ENCODE data around the gene TNNC1.

TNNC1 gene

DNA sequence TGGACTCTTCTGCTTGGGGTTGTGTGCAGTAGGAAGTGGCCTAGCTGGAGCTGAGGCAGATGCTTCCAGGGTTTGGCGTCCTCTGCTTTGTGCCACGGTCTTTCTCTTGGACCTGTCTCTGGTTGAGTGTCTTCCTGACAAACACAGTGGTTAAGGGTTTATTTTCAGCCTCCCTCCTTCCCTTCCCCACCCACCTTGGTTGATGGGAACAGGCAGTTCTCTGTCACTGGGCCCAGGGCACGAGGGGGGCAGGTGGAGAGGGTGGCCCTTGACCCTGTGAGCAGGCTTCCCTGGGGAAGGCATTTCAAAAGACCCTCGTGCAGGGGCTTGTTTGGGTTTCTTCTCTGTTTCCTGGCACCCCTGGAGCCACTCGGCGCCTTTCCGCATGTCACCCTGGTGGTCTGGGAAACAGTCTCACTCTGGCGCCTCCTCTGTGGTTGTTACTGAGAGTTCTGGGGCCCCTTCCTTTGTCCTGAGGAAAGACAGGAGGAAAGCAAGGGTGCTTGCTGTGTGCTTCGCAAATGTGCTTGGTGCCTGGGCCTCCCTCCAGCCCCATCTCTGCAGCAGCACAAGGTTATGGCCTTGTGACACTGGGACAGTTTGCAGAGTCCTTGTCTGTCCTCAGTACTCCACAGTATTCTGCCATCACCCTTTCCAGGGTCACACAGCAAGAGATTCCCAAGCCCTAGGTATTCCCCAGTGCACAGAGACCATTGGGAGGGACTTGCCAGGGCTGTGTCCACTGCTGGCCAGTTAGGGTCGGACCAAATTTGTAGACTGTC is 31.0 kb upstream of the TNNC1 start:
- no peak for DNase-seq (ENCODE audit: low read depth, low spot score)

DNA sequence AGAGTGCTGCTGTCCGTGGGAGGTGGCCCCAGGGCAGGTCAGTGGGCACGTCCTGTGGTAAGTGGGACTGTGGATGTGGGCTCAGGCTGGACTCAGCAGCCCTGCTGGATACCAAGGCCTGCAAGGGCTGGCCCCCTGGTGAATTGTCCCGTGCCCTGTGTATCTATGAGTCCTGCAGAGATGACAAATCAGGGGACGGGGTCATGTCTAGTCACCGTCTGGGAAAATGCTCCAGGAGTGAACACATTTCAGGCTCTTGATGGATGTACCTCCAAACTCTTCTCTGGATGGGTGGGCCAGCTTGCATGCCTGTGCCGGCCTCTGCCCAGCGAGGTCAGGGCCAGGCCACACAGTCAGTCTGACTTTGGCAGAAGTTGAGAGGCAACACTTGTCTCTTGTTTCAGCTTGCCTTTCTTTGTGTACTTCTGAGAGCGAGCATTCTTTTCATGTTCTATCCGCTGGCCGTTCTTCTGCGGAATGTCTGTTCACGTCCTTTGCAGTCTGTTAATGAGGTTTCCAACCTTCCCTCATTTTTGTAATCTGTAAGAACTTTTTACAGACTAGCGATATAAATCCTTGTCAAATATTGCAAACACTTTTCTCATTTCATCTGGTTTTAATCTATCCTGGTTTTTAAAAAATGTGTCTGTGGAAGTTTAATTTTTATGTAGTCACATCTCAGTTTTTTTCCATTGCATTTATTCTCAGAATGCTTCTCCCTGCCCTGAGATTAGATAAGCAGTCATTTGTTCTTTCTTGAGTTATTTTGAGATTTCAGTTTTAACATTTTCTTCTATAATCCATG is 29.9 kb upstream of the TNNC1 start:
- no peak for DNase-seq (ENCODE audit: low read depth, low spot score)

DNA sequence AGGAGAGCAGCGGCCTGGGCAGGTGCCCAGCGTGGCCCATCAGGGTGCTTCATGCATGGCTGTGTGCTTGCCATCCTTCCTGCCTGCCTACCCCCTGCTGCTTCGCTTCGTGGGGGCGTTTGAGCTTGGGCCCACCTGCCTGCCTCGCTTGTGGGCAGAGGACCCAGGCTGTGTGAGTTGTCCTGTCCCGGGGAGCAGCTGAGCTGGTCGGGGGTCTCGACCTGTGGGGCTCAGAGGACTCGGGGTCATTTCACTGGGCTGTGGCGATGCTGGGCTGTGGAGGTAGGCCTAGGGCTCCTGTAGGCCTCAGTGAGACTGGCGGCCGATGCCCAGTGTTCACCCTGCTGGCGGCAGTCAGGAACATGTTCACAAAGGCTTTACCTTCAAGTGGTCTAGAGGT is 29.2 kb upstream of the TNNC1 start:
- no peak for DNase-seq (ENCODE audit: low read depth, low spot score)

DNA sequence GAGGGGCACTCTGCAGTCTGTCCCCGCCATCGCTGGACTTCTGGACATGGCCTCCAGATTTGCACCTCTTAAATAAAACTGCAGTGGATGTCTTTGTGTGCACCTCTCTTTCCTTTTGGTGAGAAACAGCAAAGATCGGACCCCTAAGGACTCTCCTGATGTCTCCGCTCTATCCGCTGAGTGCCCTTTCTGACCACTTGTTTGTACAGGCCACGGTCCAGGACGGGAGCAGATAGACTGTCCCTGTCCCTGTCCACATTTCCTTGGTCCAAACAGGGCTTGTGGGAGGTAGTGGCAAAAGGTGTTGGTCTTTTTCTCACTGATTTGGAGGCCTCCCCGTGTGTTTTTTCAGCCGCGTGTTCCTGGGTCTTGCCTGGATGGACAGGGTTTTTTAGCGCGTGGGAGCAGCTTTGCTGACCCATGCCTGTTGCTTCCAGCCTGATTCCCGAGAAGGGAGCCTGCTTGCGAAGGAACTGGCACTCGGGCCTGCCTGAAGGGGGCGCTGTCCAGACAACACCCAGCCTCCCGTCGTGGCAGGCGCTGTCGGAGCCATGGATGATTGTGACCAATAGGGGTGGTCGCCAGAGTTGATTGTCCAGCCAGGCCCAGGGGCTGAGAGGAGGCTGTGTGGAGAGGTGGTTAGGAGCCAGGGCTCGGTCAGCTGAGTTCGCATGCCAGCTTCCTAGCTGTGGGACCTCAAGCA is 28.1 kb upstream of the TNNC1 start:
- DNase-seq (ENCODE audit: low read depth, low spot score): no peak

DNA sequence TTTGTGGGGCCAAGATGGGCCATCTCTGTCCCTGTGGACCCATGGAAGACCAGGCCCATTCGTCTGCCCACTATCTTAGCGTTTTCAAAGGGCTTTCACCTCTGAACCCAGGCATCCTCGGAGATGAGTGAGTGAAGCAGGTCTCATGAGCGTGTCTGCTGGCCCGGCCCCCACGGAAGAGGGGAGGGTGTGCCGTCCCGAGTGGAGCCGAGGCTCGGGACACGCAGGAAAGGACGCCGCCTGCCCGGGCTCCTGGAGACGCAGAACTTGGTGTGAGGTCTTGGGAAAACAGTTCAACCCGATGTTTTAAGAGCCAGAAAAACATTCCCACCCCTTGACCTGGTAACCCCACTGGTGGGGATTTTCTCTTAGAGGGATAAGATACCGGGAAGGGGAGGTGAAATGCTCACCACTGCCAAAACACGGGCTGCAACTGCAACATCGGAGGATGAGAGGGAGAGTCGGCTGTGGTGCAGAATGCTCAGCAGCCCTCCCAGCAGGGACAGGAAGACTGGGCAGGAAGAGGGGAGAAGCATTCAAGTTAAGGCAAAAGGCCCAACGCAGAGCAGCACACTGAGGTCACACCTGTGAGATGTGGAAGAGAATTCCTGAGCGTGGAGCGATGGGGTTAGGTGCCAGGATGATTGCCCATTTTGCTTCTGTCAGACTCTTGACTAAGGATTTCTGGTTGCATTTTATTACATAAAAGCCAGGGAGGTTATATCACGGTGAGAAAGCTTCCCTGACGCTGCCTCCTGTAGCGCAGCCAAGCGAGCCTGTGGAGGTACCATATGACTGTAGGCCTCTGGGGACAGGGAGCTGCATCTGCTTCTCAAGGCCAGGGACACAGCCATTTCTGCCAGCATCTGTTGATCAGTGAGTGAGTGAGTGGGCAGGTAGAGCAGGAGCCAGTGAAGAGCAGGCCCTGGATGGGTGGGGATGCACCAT is 27.2 kb upstream of the TNNC1 start:
- DNase-seq (ENCODE audit: low read depth, low spot score): no peak

DNA sequence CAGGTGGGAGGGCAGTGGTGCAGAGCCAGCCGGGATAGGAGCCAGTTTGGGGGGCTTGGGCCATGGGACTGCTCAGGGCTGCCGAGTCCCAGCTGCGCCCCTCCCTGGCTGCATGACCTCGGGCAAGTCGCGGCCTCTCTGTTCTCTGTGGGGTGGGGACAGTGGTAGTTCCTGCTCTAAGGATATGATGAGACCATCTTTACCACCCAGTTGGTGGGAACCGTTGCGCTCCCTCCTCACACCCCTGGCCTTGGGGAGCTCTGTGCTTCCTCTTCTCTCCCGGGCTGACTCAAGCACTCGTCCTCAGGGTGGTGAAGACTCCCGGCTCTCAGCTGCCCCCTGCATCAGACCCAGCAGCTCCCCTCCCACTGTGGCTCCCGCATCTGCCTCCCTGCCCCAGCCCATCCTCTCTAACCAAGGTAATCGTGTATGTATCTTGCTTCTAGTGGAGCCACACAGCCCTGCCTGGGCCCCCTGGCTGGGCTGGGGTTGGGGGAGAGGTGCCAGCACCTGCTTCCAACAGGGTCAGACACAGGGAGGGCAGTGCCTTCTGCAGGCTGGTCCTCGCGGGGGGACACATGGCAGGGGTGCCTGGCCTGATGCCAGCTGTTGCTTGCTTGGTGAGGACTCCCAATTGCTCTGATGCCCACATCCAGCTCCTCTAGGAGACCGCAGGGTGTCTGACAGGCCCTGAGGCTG is 26.2 kb upstream of the TNNC1 start:
- DNase-seq (ENCODE audit: low read depth, low spot score): no peak

DNA sequence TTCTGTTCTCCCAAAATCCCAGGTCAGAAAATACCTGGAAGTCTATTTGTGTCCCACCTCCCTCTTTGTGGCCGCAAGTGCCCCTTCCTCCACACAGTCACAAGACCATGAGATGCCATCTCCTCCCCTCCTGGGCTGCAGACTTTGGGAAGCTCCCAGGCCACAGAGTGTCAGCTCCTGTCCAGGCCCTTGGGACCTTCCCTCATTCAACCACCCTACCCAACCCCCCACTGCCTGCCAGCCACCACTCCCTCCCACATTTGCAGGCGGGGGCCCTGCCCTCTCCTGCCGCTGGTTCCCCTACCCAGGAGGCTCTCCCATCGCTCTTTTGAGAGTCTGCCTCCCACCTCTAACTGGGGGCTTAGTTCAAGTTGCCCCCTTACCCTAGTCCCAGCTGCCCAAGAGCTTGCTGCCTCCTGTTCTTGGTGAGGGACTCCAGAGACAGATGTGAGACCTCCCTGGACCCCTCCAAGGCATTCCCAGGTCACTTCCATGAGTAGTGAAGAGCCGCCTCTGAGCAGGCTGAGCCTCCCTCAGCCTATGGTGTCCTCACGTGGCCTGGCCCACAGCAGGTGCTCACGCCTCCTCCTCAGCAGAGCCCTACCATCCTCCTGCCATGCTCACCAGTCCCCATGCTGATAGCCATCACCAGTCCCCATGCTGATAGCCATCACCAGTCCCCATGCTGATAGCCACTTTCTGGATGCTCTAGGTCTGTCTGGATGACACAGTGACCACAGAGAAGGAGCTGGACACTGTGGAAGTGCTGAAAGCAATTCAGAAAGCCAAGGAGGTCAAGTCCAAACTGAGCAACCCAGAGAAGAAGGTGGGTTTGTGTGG is 25.4 kb upstream of the TNNC1 start:
- no peak for DNase-seq (ENCODE audit: low read depth, low spot score)

DNA sequence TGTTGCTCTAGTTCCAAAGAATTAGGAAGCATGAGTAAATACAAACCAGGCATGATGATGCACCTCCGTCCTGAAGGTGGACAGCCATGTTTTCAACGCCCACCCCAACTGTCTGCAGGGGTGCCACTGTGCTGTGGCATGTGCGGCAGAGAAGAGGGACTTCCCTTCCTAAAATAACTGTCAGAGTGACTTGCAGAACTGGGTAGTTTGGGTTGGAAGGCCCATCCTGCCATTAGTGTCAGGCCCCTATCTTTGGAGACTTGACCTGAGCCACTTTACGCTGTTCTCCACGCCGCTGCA is 23.9 kb upstream of the TNNC1 start:
- no peak for DNase-seq (ENCODE audit: low read depth, low spot score)

DNA sequence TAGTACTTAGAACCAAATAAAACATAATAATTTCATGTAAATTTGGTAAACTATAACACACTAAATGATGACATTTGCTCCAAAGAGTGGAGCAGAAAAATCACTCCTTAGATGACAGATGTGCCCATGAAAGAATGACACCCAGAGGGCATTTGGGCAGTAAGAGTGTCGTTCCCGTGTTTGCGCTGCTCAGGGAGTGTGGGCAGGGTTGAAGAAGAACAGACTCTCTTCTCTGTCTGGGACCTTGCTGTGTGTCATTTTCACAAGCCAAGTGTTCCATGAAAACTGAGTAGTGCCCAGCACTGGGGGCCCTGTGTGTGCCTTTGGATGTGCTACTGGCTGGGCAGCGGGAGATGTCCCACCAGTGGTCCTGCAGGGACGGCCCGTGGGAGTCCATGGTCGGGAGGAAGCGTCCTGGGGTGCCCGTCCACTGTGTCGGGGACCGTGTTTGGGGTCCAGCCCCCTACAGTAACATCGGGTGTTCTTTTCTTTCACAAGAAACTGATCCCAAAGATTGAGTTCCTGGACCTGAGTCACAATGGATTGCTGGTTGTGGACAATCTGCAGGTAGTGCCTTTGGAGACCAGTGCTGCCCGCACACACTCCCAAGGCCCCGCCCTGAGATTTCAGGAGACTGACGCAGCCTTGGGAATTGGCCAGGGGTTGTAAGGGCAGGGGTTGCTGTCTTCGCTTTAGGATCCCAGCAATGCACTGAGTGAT is 23.4 kb upstream of the TNNC1 start:
- DNase-seq (ENCODE audit: low read depth, low spot score): no peak

DNA sequence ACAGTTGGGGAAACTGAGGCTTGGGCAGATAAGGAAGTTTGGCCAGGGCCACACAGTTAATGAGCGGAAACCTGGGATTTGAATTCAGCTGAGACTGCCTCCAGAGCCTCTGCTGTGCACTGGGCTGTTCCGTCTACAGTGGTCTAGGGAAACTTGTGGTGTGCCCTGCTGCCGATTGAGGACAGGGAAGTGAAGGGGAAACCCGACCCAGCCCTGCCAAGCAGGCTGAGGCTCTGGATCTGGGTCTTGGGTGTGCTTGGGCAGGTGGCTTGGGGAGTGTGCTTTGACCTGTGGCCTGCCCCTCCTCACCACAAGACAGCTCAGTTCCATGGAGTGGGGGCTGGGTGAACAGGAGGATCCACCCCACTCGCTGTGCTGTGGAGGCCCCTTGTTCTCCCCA is 19.2 kb upstream of the TNNC1 start:
- DNase-seq (ENCODE audit: low read depth, low spot score): no peak

DNA sequence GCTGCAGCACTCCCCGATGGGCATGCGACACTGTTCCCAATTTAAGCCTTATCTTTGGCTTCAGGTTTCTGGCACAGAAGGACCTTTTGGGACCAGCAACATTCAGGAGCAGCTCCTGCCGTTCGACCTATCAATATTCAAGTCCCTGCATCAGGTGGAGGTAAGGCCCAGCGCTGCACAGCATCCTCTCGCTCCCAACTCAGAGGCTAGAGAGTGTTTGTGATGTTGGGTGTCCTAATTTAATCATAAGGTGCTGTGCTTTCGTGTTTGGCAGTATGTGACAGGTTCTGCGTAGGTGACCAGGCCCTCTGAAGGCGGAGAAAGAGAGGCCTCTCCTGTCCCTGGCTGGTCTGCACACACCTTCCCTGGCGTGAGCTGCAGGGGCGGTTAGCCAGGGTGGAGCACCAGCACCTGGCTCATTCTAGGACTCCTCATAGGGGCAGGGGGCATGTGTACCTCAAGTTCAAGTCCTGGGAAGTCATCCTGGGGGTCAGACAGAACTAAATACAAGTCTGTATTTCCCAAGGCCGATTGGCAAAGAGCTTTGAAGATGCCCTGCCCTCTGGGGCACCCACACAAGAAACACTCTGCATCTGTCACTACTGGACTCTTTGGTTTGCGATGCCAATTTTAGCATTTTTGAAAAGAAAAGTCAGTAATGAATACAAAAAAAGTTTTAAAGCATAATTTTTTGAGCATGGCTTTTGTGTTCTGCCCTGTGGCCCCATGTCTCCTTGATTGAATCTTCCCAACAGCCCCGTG is 18.6 kb upstream of the TNNC1 start:
- no peak for DNase-seq (ENCODE audit: low read depth, low spot score)

DNA sequence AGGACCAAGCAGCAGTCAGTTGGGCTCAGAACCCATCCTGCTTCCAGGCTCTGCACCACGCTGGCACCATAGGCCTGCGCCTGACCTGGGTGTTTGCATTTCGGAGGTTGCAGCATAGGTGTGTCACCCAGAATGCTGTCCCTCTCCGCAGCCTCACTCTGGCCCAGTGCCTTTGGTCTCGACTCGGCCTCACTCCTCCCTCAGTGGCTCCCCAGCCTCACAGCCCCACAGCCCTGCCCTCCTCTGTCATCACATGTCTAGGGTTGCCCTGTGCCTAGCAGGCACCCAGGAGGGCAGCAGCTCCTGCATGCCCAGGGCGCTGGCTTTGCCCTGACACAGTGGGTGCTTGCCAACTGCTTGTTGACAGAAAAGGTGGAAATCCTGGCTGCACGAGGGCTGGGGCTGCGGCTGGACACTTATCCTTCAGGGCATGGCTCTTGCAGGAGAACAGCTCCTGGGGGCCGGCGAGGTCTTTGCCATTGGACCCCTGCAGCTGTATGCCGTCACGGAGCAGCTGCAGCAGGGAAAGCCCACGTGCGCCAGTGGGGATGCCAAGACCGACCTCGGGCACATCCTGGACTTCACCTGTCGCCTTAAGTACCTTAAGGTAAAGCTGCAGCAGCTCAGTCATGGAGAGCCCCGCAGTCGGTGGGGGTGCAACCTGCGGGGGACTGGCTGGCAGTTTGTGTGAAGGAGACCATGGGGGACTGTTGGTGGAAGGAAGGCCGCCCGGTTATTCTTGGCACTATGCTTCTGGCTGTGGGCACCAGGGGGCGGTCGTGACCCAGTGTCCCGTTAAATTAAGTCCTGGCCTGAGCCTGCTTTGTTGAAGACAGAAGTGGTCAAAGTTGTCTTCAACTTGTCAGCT is 17.8 kb upstream of the TNNC1 start:
- no peak for DNase-seq (ENCODE audit: low read depth, low spot score)

DNA sequence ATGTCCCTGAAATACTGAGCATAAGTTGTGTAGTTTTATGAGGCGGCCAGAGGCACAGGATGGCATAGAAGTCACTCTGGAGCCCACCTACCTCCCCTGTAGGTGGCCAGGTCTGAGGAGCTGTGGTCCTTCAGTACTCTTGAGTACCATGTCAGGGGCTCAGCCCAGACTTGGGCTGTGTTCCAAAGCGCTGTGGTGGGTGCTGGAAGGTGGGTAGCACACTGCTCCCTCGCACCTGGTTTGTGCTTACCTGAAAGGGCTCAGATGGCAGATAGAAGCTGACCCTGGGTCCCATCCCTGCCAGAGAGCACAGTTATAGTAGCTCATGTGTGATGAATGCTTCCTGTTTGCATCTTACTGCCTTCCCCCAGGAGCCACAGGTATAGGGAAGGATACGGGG is 17.1 kb upstream of the TNNC1 start:
- DNase-seq (ENCODE audit: low read depth, low spot score): no peak

DNA sequence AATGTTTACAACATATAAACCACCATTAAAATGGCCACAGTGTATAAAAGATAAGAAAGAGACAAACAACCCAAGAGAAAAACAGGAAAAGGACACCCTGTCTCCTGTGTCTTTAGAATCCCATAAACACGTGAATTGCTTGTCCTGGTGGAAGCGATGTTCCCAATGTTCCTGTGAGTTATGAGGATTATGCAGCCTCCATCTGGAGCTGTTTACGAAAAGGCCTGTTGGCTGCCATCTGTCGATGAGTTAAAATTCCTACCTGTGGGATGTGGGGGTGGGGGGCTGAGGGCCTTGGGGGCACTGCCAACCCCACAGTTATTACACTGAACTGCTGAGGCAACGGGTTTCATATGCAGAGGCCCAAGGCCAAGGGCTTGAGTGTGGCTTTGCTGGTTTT is 15.2 kb upstream of the TNNC1 start:
- DNase-seq (ENCODE audit: low read depth, low spot score): no peak

DNA sequence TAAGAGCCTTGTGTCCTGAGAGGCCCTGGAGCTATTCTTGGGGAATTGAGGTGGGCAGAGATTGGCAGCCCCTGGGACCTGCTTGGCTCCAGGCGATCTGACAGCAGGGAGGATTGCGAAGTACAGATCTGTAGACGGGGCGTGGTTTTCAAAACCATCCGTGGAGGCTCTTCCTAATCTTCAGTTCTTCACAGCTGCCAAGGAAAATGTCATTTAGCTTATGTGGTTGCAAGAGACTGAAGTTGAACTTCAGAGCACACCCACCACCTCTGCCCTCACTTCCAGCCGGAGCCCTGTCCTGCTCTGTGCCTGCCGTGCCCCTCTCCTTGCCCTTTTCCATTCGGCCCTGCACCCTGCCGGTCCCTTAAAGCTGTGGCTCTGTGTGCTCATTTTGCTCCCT is 14.5 kb upstream of the TNNC1 start:
- DNase-seq (ENCODE audit: low read depth, low spot score): no peak

DNA sequence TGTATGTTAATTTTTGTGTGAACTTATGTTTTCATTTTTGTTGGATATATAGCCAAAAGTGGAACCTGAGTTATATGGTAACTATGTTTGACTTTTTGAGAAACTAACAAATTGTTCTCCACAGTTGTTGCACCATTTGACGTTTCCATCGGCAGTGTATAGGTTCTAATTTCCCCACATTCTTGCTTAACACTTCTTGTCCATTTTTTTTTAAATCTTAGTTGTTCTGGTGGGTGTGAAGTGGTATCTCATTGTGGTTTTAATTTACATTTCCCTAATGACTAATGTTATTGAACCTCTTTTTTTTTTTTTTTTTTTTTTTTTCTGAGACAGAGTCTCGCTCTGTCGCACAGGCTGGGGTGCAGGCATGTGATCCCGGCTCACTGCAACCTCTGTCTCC is 9.6 kb upstream of the TNNC1 start:
- DNase-seq (ENCODE audit: low read depth, low spot score): no peak

DNA sequence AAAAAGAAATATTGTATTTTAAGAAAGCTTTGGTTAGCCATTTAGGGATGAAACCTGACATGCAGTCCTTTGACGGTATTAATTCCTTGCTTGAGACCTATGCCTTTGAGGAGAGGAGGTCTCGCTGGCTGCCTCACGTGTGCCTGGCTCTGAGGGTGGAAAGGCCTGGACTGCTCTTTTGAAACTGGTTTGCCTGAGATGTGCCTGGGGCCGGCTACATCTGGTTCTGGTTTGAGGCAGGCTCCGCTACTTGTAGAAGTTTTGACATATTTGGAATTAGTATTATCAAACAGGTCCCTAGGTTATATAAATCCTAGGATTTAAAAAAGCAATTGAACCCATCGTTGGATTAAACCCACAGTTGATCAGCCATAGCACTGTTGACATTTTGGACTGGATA is 8.0 kb upstream of the TNNC1 start:
- DNase-seq (ENCODE audit: low read depth, low spot score): no peak
